IMR-90 (cell line): Measurements from ENCODE around the gene SIPA1L3. TPM values are rescaled to one million over a fixed set of nuclear protein-coding genes. Genes with fewer than 3 reads are reported as not detected.

Experiments
- ATAC-seq: fragments of 200-7000 bp; cut with Tn5 transposase; 2 replicates; pipeline ENCODE4 v1.9.1; 2020; ENCODE audit warnings: low read depth, mild to moderate bottlenecking, moderate library complexity
- BruUV-seq: library from RNA; stranded (reverse); fragments of 400-500 nt; replicated peaks from 2 replicates; lab custom pipeline; 2021; lab: Mats Ljungman, UMichigan
- CTCF ChIA-PET: fragments of 300-600 bp; formaldehyde crosslinking; extraction: SDS; loops from one replicate; lab custom pipeline; 2021; ENCODE audit warnings: antibody characterized with exemption; lab: Yijun Ruan, JAX
- POLR2A ChIA-PET: fragments of 300-600 bp; sonication (Branson Sonifier 250); formaldehyde crosslinking; loops from one replicate; lab custom pipeline; 2022; ENCODE audit warnings: antibody characterized with exemption; ENCODE audit not compliant: unreplicated experiment; lab: Charles Lee
- DNase-seq: peaks from one replicate; pipeline ENCODE4 v3.0.0; 2013
- H2AFZ ChIP-seq: replicated peaks from 2 replicates; pipeline ENCODE3; 2013; ENCODE audit warnings: low read length, mild to moderate bottlenecking; ENCODE audit not compliant: poor library complexity
- H2AK5ac ChIP-seq: 2 replicates; pipeline ENCODE4 v1.6.1; 2013; ENCODE audit warnings: low read depth, low read length, inconsistent platforms
- H2AK9ac ChIP-seq: replicated peaks from 2 replicates; pipeline ENCODE3; 2013; ENCODE audit warnings: mild to moderate bottlenecking, low read depth, low read length, moderate library complexity; ENCODE audit not compliant: poor library complexity
- H2BK120ac ChIP-seq: 2 replicates; pipeline ENCODE4 v1.6.1; 2013; ENCODE audit warnings: low read depth, low read length, inconsistent platforms
- H2BK15ac ChIP-seq: 3 replicates; pipeline ENCODE4 v1.6.1; 2013; ENCODE audit warnings: low read depth, low read length, inconsistent platforms
- H2BK20ac ChIP-seq: 2 replicates; pipeline ENCODE4 v1.6.1; 2013; ENCODE audit warnings: low read depth, mild to moderate bottlenecking, inconsistent platforms, low read length, moderate library complexity
- H2BK5ac ChIP-seq: 2 replicates; pipeline ENCODE4 v1.6.1; 2013; ENCODE audit warnings: mild to moderate bottlenecking, low read depth, low read length, inconsistent platforms; ENCODE audit not compliant: poor library complexity, severe bottlenecking
- H3K14ac ChIP-seq: replicated peaks from 2 replicates; pipeline ENCODE4 v1.6.1; 2013; ENCODE audit warnings: low read depth, low read length, inconsistent platforms
- H3K18ac ChIP-seq: 2 replicates; pipeline ENCODE4 v1.6.1; 2013; ENCODE audit warnings: low read depth, low read length, control low read depth
- H3K23ac ChIP-seq: 2 replicates; pipeline ENCODE4 v1.6.1; 2013; ENCODE audit warnings: low read depth, low read length, inconsistent platforms
- H3K27ac ChIP-seq: 2 replicates; pipeline ENCODE4 v1.5.1; 2013; ENCODE audit warnings: mild to moderate bottlenecking, control low read depth, low read length; ENCODE audit not compliant: insufficient read depth
- H3K27me3 ChIP-seq: 2 replicates; pipeline ENCODE4 v1.6.1; 2013; ENCODE audit warnings: low read length; ENCODE audit not compliant: control insufficient read depth, insufficient read depth
- H3K36me3 ChIP-seq: 2 replicates; pipeline ENCODE4 v1.6.1; 2013; ENCODE audit warnings: low read length, mixed read lengths; ENCODE audit not compliant: control insufficient read depth, insufficient read depth
- H3K4ac ChIP-seq: 2 replicates; pipeline ENCODE4 v1.6.1; 2013; ENCODE audit warnings: low read depth, low read length, inconsistent platforms
- H3K4me1 ChIP-seq: 2 replicates; pipeline ENCODE4 v1.6.1; 2013; ENCODE audit warnings: low read length, mixed read lengths; ENCODE audit not compliant: control insufficient read depth, insufficient read depth
- H3K4me2 ChIP-seq: 2 replicates; pipeline ENCODE4 v1.6.1; 2013; ENCODE audit warnings: low read depth, mild to moderate bottlenecking, control low read depth, low read length, moderate library complexity
- H3K4me3 ChIP-seq: 2 replicates; pipeline ENCODE4 v1.5.1; 2013; ENCODE audit warnings: low read depth, mild to moderate bottlenecking, control low read depth, low read length, moderate library complexity; ENCODE audit not compliant: insufficient read depth
- H3K56ac ChIP-seq: 2 replicates; pipeline ENCODE4 v1.6.1; 2013; ENCODE audit warnings: low read length, inconsistent platforms; ENCODE audit not compliant: insufficient read depth; ENCODE audit errors: extremely low read depth
- H3K79me1 ChIP-seq, 2 experiments: 2 replicates each; pipeline ENCODE4 v1.6.1; 2013; ENCODE audit warnings: low read length in 2 of 2, inconsistent platforms in 1 of 2, low read depth in 1 of 2
- H3K9ac ChIP-seq: 2 replicates; pipeline ENCODE4 v1.6.1; 2013; ENCODE audit warnings: low read depth, low read length, control low read depth
- H3K9me1 ChIP-seq: 2 replicates; pipeline ENCODE4 v1.6.1; 2013; ENCODE audit warnings: low read length, inconsistent platforms; ENCODE audit not compliant: insufficient read depth
- H3K9me3 ChIP-seq: 2 replicates; pipeline ENCODE4 v1.6.1; 2013; ENCODE audit warnings: low read length; ENCODE audit not compliant: control insufficient read depth, insufficient read depth
- H4K20me1 ChIP-seq: 2 replicates; pipeline ENCODE4 v1.6.1; 2013; ENCODE audit warnings: low read length, inconsistent platforms; ENCODE audit not compliant: insufficient read depth
- H4K5ac ChIP-seq: 2 replicates; pipeline ENCODE4 v1.6.1; 2013; ENCODE audit warnings: mild to moderate bottlenecking, low read depth, low read length, control low read depth
- H4K8ac ChIP-seq, 2 experiments: 2 replicates each; pipeline ENCODE4 v1.6.1; 2013; ENCODE audit warnings: low read depth in 2 of 2, low read length in 2 of 2, control low read depth in 1 of 2, inconsistent platforms in 1 of 2
- H4K91ac ChIP-seq: 2 replicates; pipeline ENCODE4 v1.6.1; 2013; ENCODE audit warnings: low read depth, low read length, inconsistent platforms; ENCODE audit not compliant: insufficient read depth
- BHLHE40 ChIP-seq: fragments of 150-350 bp; IDR thresholded peaks from 2 replicates; pipeline ENCODE4 v1.6.1; 2016; ENCODE audit warnings: mild to moderate bottlenecking, low read depth, low read length
- FOS ChIP-seq: fragments of 150-350 bp; IDR thresholded peaks from 2 replicates; pipeline ENCODE4 v1.6.1; 2016; ENCODE audit warnings: low read depth, low read length
- POLR2A ChIP-seq: IDR thresholded peaks from 2 replicates; pipeline ENCODE4 v1.6.1; 2012; ENCODE audit warnings: mild to moderate bottlenecking, low read depth, low read length
- WGBS, 2 experiments: methylation state at CpG; one replicate each; pipeline versions ENCODE4 v1.1.5 to v1.1.7; 2013; ENCODE audit warnings: missing lambda C conversion rate in 2 of 2; ENCODE audit not compliant: insufficient read length in 1 of 2; ENCODE audit errors: extremely low coverage in 2 of 2; 5-methylcytosine and 5-hydroxymethylcytosine counted together
- dilution Hi-C: fragments of 300-500 bp; cut with HindIII; formaldehyde crosslinking; loops from one replicate; pipeline ENCODE4 v1.14.3; 2018; ENCODE audit warnings: low sequenced_read_pairs; ENCODE audit not compliant: unreplicated experiment
- in situ Hi-C: fragments of 300-500 bp; cut with MboI; formaldehyde crosslinking; loops from 3 replicates; pipeline ENCODE4 v1.14.3; 2019; ENCODE audit warnings: low sequenced_read_pairs, inconsistent platforms, mixed read lengths
- intact Hi-C: fragments of 100-400 bp; cut with micrococcal nuclease; formaldehyde crosslinking; loops from 2 replicates; pipeline ENCODE4 v1.10.0; 2022
- polyA plus RNA-seq, 3 experiments: library from polyadenylated mRNA; depleted of rRNA; stranded (reverse); fragments of >200 nt; gene quantifications; 2 replicates each; pipeline ENCODE4 v1.2.3, GENCODE V29; 2012; ENCODE audit warnings: low replicate concordance in 1 of 3
- total RNA-seq: library from RNA; depleted of rRNA; stranded (reverse); fragments of >200 nt; gene quantifications from 2 replicates; pipeline ENCODE4 v1.2.3, GENCODE V29; 2012
- TF ChIP-seq, protein P1 (sequence below): conservative IDR thresholded peaks from 2 replicates; pipeline ENCODE4 v1.5.1; 2012; ENCODE audit warnings: mild to moderate bottlenecking, low read depth, low read length, improper control_type of control experiment

Gene SIPA1L3
- total and polyA plus RNA-seq, 2 of the 4 experiments (the other 2 are of a cell fraction): 4.1 to 9.4 TPM

DNA sequence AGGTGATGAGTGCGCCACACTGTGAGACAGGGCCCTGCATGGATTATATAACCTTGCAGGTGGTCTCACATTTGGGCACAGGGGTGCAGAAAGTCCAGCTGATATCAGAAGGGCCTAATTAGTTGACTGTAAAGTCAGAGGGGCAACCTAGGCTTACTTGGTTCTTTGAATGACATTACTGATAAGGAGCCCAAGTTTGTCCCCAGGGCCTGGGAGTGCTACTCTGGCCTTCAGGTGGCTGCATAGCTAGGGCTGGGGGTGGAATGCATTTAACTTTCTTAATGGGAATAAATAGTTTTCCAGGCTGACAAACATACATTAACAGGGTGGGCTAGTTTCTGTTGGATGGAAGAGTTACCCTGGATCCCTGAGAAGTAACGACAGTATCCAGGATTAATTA, 3.9 kb upstream of the SIPA1L3 start:
- no peak overlapping the region for H2AFZ ChIP-seq
- no peaks in the 10 kb centered on the region for H3K36me3 ChIP-seq
- TF ChIP-seq BHLHE40 (no peak), FOS (no peak), POLR2A (no peak)
- TF ChIP-seq, protein P1, sequence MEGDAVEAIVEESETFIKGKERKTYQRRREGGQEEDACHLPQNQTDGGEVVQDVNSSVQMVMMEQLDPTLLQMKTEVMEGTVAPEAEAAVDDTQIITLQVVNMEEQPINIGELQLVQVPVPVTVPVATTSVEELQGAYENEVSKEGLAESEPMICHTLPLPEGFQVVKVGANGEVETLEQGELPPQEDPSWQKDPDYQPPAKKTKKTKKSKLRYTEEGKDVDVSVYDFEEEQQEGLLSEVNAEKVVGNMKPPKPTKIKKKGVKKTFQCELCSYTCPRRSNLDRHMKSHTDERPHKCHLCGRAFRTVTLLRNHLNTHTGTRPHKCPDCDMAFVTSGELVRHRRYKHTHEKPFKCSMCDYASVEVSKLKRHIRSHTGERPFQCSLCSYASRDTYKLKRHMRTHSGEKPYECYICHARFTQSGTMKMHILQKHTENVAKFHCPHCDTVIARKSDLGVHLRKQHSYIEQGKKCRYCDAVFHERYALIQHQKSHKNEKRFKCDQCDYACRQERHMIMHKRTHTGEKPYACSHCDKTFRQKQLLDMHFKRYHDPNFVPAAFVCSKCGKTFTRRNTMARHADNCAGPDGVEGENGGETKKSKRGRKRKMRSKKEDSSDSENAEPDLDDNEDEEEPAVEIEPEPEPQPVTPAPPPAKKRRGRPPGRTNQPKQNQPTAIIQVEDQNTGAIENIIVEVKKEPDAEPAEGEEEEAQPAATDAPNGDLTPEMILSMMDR: no peak
- H3K14ac ChIP-seq: no peak overlapping the region
- H4K91ac ChIP-seq: no peak overlapping the region; the same call in 1 of the 2 replicates
- ChIA-PET POLR2A (interaction anchor here (1.4 kb wide), 1 partner anchor 101 kb away, joined by 4 read pairs; no protein-coding TSS in a partner anchor), CTCF (interaction anchor here (0.6 to 1.8 kb wide), 11 partner anchors 8 to 240 kb away, joined by 3 to 7 read pairs (median 4); no protein-coding TSS in a partner anchor)
- ATAC-seq (no peak), DNase-seq (no peak)
- no peak overlapping the region for H2AK9ac ChIP-seq
- H3K18ac ChIP-seq: no peak overlapping the region
- no peak overlapping the region for H2BK5ac ChIP-seq
- H3K4me1 ChIP-seq: peaks cover 2% of the 10 kb centered on the region; the same call in 1 of the 2 replicates
- H3K56ac ChIP-seq: no peak overlapping the region
- H4K8ac ChIP-seq: no peak overlapping the region
- H2BK20ac ChIP-seq: no peak overlapping the region
- H3K79me1 ChIP-seq: peaks cover 7 to 21% of the 10 kb centered on the region in 2 experiments; a peak in 2 of 4 replicates
- 0 out of 2 replicates have a peak, but pooled peaks cover 3% of the 10 kb centered on the region for H3K9me1 ChIP-seq
- no CpG with 5 or more reads among the region's 2 CpGs for WGBS, 2 experiments
- H3K23ac ChIP-seq: no peak overlapping the region
- dilution Hi-C loops: no loop called here
- H3K27ac ChIP-seq: no peak overlapping the region
- no peak overlapping the region for H3K4ac ChIP-seq
- no TSS peak for BruUV-seq
- H3K9me3 ChIP-seq: no peaks in the 10 kb centered on the region
- no peak overlapping the region for H2BK120ac ChIP-seq
- no peaks in the 10 kb centered on the region for H4K20me1 ChIP-seq
- intact Hi-C loops: loop anchor here (2.0 kb wide), 2 partner anchors 322 to 434 kb away; partner anchors contain the start of gene DPF1
- H4K5ac ChIP-seq: no peak overlapping the region
- H3K4me3 ChIP-seq: no peak overlapping the region
- no peak overlapping the region for H3K9ac ChIP-seq
- in situ Hi-C loops: loop anchor here (5.0 kb wide), 1 partner anchor 329 kb away; no protein-coding TSS in a partner anchor
- no peak overlapping the region for H2AK5ac ChIP-seq
- H3K27me3 ChIP-seq: no peaks in the 10 kb centered on the region
- H2BK15ac ChIP-seq: no peak overlapping the region
- H3K4me2 ChIP-seq: no peak overlapping the region
